ENCODE data around the gene TENM4. TPM values are rescaled to one million over a fixed set of nuclear protein-coding genes. Genes with fewer than 3 reads are reported as not detected.

TENM4 gene
- total and polyA plus RNA-seq, 2 of the 13 experiments (the other 11 are each of a cell fraction or from before 2014, with no cell fraction given), result not detected

GRCh38 chr11:79488286-79488685 is 47.5 kb upstream of the TENM4 start:
- intact Hi-C loops (cut with micrococcal nuclease; ENCODE audit: unreplicated experiment) (no loop called here), in situ Hi-C loops (cut with HindIII; ENCODE audit: extremely low pct_ligation_motif_present, low pct_unique_long_range_greater_than_20kb) (no loop called here)
- Histone ChIP-seq H4K20me1 (ENCODE audit: insufficient read depth, low read length) (no peaks in the 10 kb centered on the region), H3K4me1 (ENCODE audit: insufficient read depth, low read length) (no peaks in the 10 kb centered on the region), H3K36me3 (replicated peaks in 1 of 2; ENCODE audit: control insufficient read depth in 1 of 2, insufficient read depth in 2 of 2, low read length in 2 of 2) (no peaks in the 10 kb centered on the region), H3K4me3 (replicated peaks in 1 of 3; ENCODE audit: insufficient read depth in 1 of 3, low read depth in 2 of 3, low read length in 3 of 3) (no peak overlapping the region), H2AFZ (ENCODE audit: low read length) (no peak overlapping the region), H3K9ac (ENCODE audit: insufficient read depth, low read depth, low read length) (no peak overlapping the region), H3K79me2 (ENCODE audit: insufficient read depth, low read length) (no peaks in the 10 kb centered on the region), H3K27ac (ENCODE audit: extremely low read length, insufficient read depth, low read length) (no peak overlapping the region), H3K4me2 (ENCODE audit: low read depth, low read length) (no peak overlapping the region), H3K9me3 (ENCODE audit: low read length) (no peaks in the 10 kb centered on the region), H3K27me3 (ENCODE audit: control insufficient read depth in 1 of 2, insufficient read depth in 2 of 2, low read length in 2 of 2) (no peaks in the 10 kb centered on the region)
- ChIA-PET CTCF (ENCODE audit: low intra/inter-chr PET ratio, low total read pairs) (no interaction called here), POLR2A (no interaction called here)
- no TSS peak for BruUV-seq (replicated peaks)
- TF ChIP-seq PTBP1 (IDR thresholded peaks at IDR 0.05; ENCODE audit: low read depth, low read length, poor library complexity, severe bottlenecking), result no peak
- TF ChIP-seq ZFP91 (CRISPR knock-in tag; IDR thresholded peaks at IDR 0.05; ENCODE audit: borderline replicate concordance), result no peak
- TF ChIP-seq CBX1 (IDR thresholded peaks at IDR 0.05; ENCODE audit: low read depth), result no peak
- TF ChIP-seq ZKSCAN5 (CRISPR knock-in tag; IDR thresholded peaks at IDR 0.05), result no peak
- no peak for DNase-seq (ENCODE audit: low spot score)
- no peak for ATAC-seq
- FAIRE-seq, result no peak
- 0% methylated on average over 4 of the region's 4 CpGs for WGBS (ENCODE audit: low lambda C conversion rate)

DNA sequence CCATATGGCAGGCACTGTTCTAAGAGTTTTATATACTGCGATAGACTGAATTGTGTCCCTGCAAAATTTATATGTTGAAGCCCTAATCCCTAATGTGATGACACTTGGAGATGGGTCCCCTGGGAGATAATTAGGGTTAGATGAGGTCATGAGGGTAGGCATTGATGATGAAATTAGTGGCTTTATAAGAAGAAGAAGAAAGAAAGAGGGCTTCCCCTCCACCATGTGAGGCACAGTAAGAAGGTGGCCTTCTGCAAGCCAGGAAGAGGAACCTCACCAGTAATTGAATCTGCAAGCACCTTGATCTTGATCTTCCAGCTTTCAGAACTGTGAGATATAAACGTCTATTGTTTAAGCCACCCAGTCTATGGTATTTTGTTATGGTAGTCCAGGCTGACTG is 46.6 kb upstream of the TENM4 start:
- FAIRE-seq (no peak), ATAC-seq (no peak), DNase-seq (ENCODE audit: low spot score) (no peak)
- no peaks in the 10 kb centered on the region for H3K9me3 ChIP-seq (ENCODE audit: low read length)
- no peaks in the 10 kb centered on the region for H3K27me3 ChIP-seq (ENCODE audit: control insufficient read depth in 1 of 2, insufficient read depth in 2 of 2, low read length in 2 of 2)
- H3K4me2 ChIP-seq (ENCODE audit: low read depth, low read length), result no peak overlapping the region
- H4K20me1 ChIP-seq (ENCODE audit: insufficient read depth, low read length), result no peaks in the 10 kb centered on the region
- CTCF ChIA-PET (ENCODE audit: low intra/inter-chr PET ratio, low total read pairs), result no interaction called here
- H3K4me1 ChIP-seq (ENCODE audit: insufficient read depth, low read length), result no peaks in the 10 kb centered on the region
- no peak overlapping the region for H3K27ac ChIP-seq (ENCODE audit: extremely low read length, insufficient read depth, low read length)
- no peak overlapping the region for H3K4me3 ChIP-seq (replicated peaks in 1 of 3; ENCODE audit: insufficient read depth in 1 of 3, low read depth in 2 of 3, low read length in 3 of 3)
- no peaks in the 10 kb centered on the region for H3K79me2 ChIP-seq (ENCODE audit: insufficient read depth, low read length)
- 50% methylated on average over 2 of the region's 2 CpGs for WGBS (ENCODE audit: low lambda C conversion rate)
- no peaks in the 10 kb centered on the region for H3K36me3 ChIP-seq (replicated peaks in 1 of 2; ENCODE audit: control insufficient read depth in 1 of 2, insufficient read depth in 2 of 2, low read length in 2 of 2)
- POLR2A ChIA-PET, result no interaction called here
- H3K9ac ChIP-seq (ENCODE audit: insufficient read depth, low read depth, low read length), result no peak overlapping the region
- in situ Hi-C loops (cut with HindIII; ENCODE audit: extremely low pct_ligation_motif_present, low pct_unique_long_range_greater_than_20kb) (no loop called here), intact Hi-C loops (cut with micrococcal nuclease; ENCODE audit: unreplicated experiment) (no loop called here)
- H2AFZ ChIP-seq (ENCODE audit: low read length), result no peak overlapping the region
- no TSS peak for BruUV-seq (replicated peaks)
- TF ChIP-seq TAF1 (CRISPR knock-in tag; IDR thresholded peaks at IDR 0.05), result no peak
- TF ChIP-seq, protein P1, sequence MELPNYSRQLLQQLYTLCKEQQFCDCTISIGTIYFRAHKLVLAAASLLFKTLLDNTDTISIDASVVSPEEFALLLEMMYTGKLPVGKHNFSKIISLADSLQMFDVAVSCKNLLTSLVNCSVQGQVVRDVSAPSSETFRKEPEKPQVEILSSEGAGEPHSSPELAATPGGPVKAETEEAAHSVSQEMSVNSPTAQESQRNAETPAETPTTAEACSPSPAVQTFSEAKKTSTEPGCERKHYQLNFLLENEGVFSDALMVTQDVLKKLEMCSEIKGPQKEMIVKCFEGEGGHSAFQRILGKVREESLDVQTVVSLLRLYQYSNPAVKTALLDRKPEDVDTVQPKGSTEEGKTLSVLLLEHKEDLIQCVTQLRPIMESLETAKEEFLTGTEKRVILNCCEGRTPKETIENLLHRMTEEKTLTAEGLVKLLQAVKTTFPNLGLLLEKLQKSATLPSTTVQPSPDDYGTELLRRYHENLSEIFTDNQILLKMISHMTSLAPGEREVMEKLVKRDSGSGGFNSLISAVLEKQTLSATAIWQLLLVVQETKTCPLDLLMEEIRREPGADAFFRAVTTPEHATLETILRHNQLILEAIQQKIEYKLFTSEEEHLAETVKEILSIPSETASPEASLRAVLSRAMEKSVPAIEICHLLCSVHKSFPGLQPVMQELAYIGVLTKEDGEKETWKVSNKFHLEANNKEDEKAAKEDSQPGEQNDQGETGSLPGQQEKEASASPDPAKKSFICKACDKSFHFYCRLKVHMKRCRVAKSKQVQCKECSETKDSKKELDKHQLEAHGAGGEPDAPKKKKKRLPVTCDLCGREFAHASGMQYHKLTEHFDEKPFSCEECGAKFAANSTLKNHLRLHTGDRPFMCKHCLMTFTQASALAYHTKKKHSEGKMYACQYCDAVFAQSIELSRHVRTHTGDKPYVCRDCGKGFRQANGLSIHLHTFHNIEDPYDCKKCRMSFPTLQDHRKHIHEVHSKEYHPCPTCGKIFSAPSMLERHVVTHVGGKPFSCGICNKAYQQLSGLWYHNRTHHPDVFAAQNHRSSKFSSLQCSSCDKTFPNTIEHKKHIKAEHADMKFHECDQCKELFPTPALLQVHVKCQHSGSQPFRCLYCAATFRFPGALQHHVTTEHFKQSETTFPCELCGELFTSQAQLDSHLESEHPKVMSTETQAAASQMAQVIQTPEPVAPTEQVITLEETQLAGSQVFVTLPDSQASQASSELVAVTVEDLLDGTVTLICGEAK (IDR thresholded peaks at IDR 0.05), result no peak
- TF ChIP-seq, protein P1 (CRISPR knock-in tag; IDR thresholded peaks at IDR 0.05), result no peak

Data from HepG2 (cell line).